HepG2 (cell line): ENCODE data around the gene PALM3. TPM values are rescaled to one million over a fixed set of nuclear protein-coding genes. Genes with fewer than 3 reads are reported as not detected.

Source experiments
- DMTF1 ChIP-seq: sonication (generic); formaldehyde crosslinking; IDR thresholded peaks from 2 replicates; pipeline ENCODE4 v1.4.0; 2020; ENCODE audit warnings: mild to moderate bottlenecking, missing genetic modification reagents
- DR1 ChIP-seq: sonication (generic); formaldehyde crosslinking; IDR thresholded peaks from 2 replicates; pipeline ENCODE4 v1.8.0; 2021; ENCODE audit warnings: mild to moderate bottlenecking, missing genetic modification reagents, inconsistent platforms
- FOXA3 ChIP-seq: IDR thresholded peaks from 2 replicates; pipeline ENCODE4 v1.6.1; 2016; ENCODE audit warnings: missing genetic modification reagents, missing compliant biosample characterization
- KAT7 ChIP-seq: IDR thresholded peaks from 2 replicates; pipeline ENCODE4 v1.6.1; 2018; ENCODE audit warnings: borderline replicate concordance, missing compliant biosample characterization
- KDM5B ChIP-seq: sonication (generic); formaldehyde crosslinking; IDR thresholded peaks from 2 replicates; pipeline ENCODE4 v1.4.0; 2020; ENCODE audit warnings: missing genetic modification reagents, mild to moderate bottlenecking, borderline replicate concordance
- MAFK ChIP-seq, 2 experiments: IDR thresholded peaks in 1 of 2; conservative IDR thresholded peaks in 1 of 2; 2 replicates each; pipeline ENCODE4 v1.6.1; 2011; ENCODE audit warnings: improper control_type of control experiment in 2 of 2, low read length in 2 of 2
- MBNL3 ChIP-seq: fragments of 250-450 bp; sonication (Bioruptor Pico); conservative IDR thresholded peaks from 2 replicates; pipeline ENCODE4 v1.8.0; 2022; ENCODE audit warnings: mild to moderate bottlenecking, inconsistent platforms
- NR1H2 ChIP-seq: sonication (generic); formaldehyde crosslinking; IDR thresholded peaks from 2 replicates; pipeline ENCODE4 v1.8.1; 2022; ENCODE audit warnings: low read depth, missing genetic modification reagents, borderline replicate concordance
- POLR2G ChIP-seq: fragments of 200-400 bp; formaldehyde crosslinking; IDR thresholded peaks from 2 replicates; pipeline ENCODE4 v1.6.1; 2018; ENCODE audit warnings: mild to moderate bottlenecking, low read depth, low read length, moderate library complexity
- TAF1 ChIP-seq: sonication (generic); formaldehyde crosslinking; IDR thresholded peaks from 2 replicates; pipeline ENCODE4 v1.4.0; 2020; ENCODE audit warnings: missing genetic modification reagents
- TSC22D2 ChIP-seq: sonication (generic); formaldehyde crosslinking; IDR thresholded peaks from 2 replicates; pipeline ENCODE4 v1.5.1; 2020; ENCODE audit warnings: missing genetic modification reagents, mild to moderate bottlenecking, borderline replicate concordance
- ZNF224 ChIP-seq: sonication (generic); formaldehyde crosslinking; IDR thresholded peaks from 2 replicates; pipeline ENCODE4 v1.5.0; 2020; ENCODE audit warnings: mild to moderate bottlenecking, missing genetic modification reagents
- ZNF609 ChIP-seq: sonication (generic); formaldehyde crosslinking; IDR thresholded peaks from 2 replicates; pipeline ENCODE4 v1.4.0; 2020; ENCODE audit warnings: mild to moderate bottlenecking, missing genetic modification reagents, borderline replicate concordance
- polyA plus RNA-seq, 8 experiments: library from polyadenylated mRNA; depleted of rRNA in 3 of 8; stranded (reverse) in 7 of 8; unstranded in 1 of 8; fragments of >200 nt; fragmentation: Illumina TruSeq in 4 of 8; extraction: Trizol in 4 of 8; gene quantifications; 2 replicates each; pipeline versions ENCODE4 v1.2.1 to v1.2.3, GENCODE V29; 2011 to 2016; ENCODE audit warnings: low read depth in 4 of 8, missing spikeins in 1 of 8, mixed read lengths in 1 of 8; ENCODE audit not compliant: insufficient read depth in 1 of 8
- total RNA-seq, 5 experiments: library from RNA; depleted of rRNA; stranded (reverse); fragments of >200 nt; fragmentation: Illumina TruSeq; extraction: Trizol; gene quantifications; 2 replicates each; pipeline ENCODE4 v1.2.3, GENCODE V29; 2016; ENCODE audit warnings: low read depth in 1 of 5
- TF ChIP-seq, protein P1 (sequence below): sonication (generic); formaldehyde crosslinking; IDR thresholded peaks from 2 replicates; pipeline ENCODE4 v1.9.0; 2021; ENCODE audit warnings: mild to moderate bottlenecking, missing genetic modification reagents

PALM3 gene
- total and polyA plus RNA-seq, 2 of the 13 experiments (the other 11 are each of a cell fraction or from before 2014, with no cell fraction given): 0.79 to 2.4 TPM

GRCh38 chr19:14073925-14074838 is 12.3 kb upstream of the PALM3 start (continued):
- TF ChIP-seq KDM5B (CRISPR knock-in tag) (peak; percentile 57; the same call in 1 of the 2 replicates), TSC22D2 (CRISPR knock-in tag) (no peak), ZNF609 (CRISPR knock-in tag) (no peak), NR1H2 (CRISPR knock-in tag) (no peak), DMTF1 (CRISPR knock-in tag) (no peak), ZNF224 (peak; percentile 45; the same call in 1 of the 2 replicates), MAFK (conservative IDR thresholded peaks at IDR 0.05 in 1 of 2, IDR thresholded peaks at IDR 0.05 in 1 of 2; ENCODE audit: low read length in 2 of 2) (no peak), KAT7 (CRISPR knock-in tag) (0 out of 2 replicates have a peak, but pooled peaks have one; percentile 8), TAF1 (CRISPR knock-in tag) (peak; percentile 8; the same call in 1 of the 2 replicates), POLR2G (peak; percentile 42; the same call in 1 of the 2 replicates), DR1 (CRISPR knock-in tag) (0 out of 2 replicates have a peak, but pooled peaks have one; percentile 8), FOXA3 (no peak), MBNL3 (no peak)
- TF ChIP-seq, protein P1, sequence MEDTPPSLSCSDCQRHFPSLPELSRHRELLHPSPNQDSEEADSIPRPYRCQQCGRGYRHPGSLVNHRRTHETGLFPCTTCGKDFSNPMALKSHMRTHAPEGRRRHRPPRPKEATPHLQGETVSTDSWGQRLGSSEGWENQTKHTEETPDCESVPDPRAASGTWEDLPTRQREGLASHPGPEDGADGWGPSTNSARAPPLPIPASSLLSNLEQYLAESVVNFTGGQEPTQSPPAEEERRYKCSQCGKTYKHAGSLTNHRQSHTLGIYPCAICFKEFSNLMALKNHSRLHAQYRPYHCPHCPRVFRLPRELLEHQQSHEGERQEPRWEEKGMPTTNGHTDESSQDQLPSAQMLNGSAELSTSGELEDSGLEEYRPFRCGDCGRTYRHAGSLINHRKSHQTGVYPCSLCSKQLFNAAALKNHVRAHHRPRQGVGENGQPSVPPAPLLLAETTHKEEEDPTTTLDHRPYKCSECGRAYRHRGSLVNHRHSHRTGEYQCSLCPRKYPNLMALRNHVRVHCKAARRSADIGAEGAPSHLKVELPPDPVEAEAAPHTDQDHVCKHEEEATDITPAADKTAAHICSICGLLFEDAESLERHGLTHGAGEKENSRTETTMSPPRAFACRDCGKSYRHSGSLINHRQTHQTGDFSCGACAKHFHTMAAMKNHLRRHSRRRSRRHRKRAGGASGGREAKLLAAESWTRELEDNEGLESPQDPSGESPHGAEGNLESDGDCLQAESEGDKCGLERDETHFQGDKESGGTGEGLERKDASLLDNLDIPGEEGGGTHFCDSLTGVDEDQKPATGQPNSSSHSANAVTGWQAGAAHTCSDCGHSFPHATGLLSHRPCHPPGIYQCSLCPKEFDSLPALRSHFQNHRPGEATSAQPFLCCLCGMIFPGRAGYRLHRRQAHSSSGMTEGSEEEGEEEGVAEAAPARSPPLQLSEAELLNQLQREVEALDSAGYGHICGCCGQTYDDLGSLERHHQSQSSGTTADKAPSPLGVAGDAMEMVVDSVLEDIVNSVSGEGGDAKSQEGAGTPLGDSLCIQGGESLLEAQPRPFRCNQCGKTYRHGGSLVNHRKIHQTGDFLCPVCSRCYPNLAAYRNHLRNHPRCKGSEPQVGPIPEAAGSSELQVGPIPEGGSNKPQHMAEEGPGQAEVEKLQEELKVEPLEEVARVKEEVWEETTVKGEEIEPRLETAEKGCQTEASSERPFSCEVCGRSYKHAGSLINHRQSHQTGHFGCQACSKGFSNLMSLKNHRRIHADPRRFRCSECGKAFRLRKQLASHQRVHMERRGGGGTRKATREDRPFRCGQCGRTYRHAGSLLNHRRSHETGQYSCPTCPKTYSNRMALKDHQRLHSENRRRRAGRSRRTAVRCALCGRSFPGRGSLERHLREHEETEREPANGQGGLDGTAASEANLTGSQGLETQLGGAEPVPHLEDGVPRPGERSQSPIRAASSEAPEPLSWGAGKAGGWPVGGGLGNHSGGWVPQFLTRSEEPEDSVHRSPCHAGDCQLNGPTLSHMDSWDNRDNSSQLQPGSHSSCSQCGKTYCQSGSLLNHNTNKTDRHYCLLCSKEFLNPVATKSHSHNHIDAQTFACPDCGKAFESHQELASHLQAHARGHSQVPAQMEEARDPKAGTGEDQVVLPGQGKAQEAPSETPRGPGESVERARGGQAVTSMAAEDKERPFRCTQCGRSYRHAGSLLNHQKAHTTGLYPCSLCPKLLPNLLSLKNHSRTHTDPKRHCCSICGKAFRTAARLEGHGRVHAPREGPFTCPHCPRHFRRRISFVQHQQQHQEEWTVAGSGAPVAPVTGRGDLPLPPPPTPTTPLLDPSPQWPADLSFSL: no peak
